Measurements from ENCODE around the gene GPR25.

The GPR25 gene

GRCh38 chr1:200887772-200888348, 15.1 kb downstream of the GPR25 start:
- H4K20me1 ChIP-seq (ENCODE audit: insufficient read depth, low read length, poor library complexity, severe bottlenecking): no peaks in the 10 kb centered on the region
- TF ChIP-seq EZH2phosphoT487 (IDR thresholded peaks at IDR 0.05; ENCODE audit: borderline replicate concordance) (no peak), CTCF (conservative IDR thresholded peaks at IDR 0.05; ENCODE audit: low read length) (no peak)
- peak overlapping the region; percentile 95 for H3K4me2 ChIP-seq (ENCODE audit: low read depth, low read length, poor library complexity, severe bottlenecking)
- peaks cover 79% of the 10 kb centered on the region for H3K4me1 ChIP-seq (ENCODE audit: insufficient read depth, low read length, poor library complexity, severe bottlenecking)
- no peaks in the 10 kb centered on the region for H3K27me3 ChIP-seq (ENCODE audit: insufficient read depth, low read length, poor library complexity, severe bottlenecking)
- peak overlapping the region; percentile 94 for H3K9ac ChIP-seq (ENCODE audit: low read depth, low read length, poor library complexity, severe bottlenecking)
- H3K79me2 ChIP-seq (ENCODE audit: insufficient read depth, low read length): peaks cover 36% of the 10 kb centered on the region
- H3K36me3 ChIP-seq (ENCODE audit: insufficient read depth, low read length): no peaks in the 10 kb centered on the region
- H2AFZ ChIP-seq (ENCODE audit: low read length): no peak overlapping the region
- no peaks in the 10 kb centered on the region for H3K9me3 ChIP-seq (ENCODE audit: insufficient read depth, low read depth, low read length)
- H3F3A ChIP-seq (ENCODE audit: low read depth): peaks cover 18% of the 10 kb centered on the region
- peak overlapping the region; percentile 80 for H3K4me3 ChIP-seq (ENCODE audit: low read length, poor library complexity, severe bottlenecking)
- no peaks in the 10 kb centered on the region for H3K9me2 ChIP-seq (replicated peaks; ENCODE audit: low read depth, low read length)

GRCh38 chr1:200888349-200888838, 15.6 kb downstream of the GPR25 start:
- H3K79me2 ChIP-seq (ENCODE audit: insufficient read depth, low read length): peaks cover 31% of the 10 kb centered on the region
- H3K4me3 ChIP-seq (ENCODE audit: low read length, poor library complexity, severe bottlenecking): peak overlapping the region; percentile 80
- TF ChIP-seq CTCF (conservative IDR thresholded peaks at IDR 0.05; ENCODE audit: low read length): no peak
- H3K4me1 ChIP-seq (ENCODE audit: insufficient read depth, low read length, poor library complexity, severe bottlenecking): peaks cover 77% of the 10 kb centered on the region
- H2AFZ ChIP-seq (ENCODE audit: low read length): no peak overlapping the region
- H3K27me3 ChIP-seq (ENCODE audit: insufficient read depth, low read length, poor library complexity, severe bottlenecking): no peaks in the 10 kb centered on the region
- H3K9ac ChIP-seq (ENCODE audit: low read depth, low read length, poor library complexity, severe bottlenecking): peak overlapping the region; percentile 94
- peak overlapping the region; percentile 95 for H3K4me2 ChIP-seq (ENCODE audit: low read depth, low read length, poor library complexity, severe bottlenecking)
- H3K9me3 ChIP-seq (ENCODE audit: insufficient read depth, low read depth, low read length): no peaks in the 10 kb centered on the region
- H4K20me1 ChIP-seq (ENCODE audit: insufficient read depth, low read length, poor library complexity, severe bottlenecking): no peaks in the 10 kb centered on the region
- no peaks in the 10 kb centered on the region for H3K9me2 ChIP-seq (replicated peaks; ENCODE audit: low read depth, low read length)
- peaks cover 18% of the 10 kb centered on the region for H3F3A ChIP-seq (ENCODE audit: low read depth)
- H3K36me3 ChIP-seq (ENCODE audit: insufficient read depth, low read length): no peaks in the 10 kb centered on the region

- Histone ChIP-seq H3K4me2 (ENCODE audit: low read depth, low read length, poor library complexity, severe bottlenecking) (peak overlapping the region; percentile 95), H4K20me1 (ENCODE audit: insufficient read depth, low read length, poor library complexity, severe bottlenecking) (no peaks in the 10 kb centered on the region), H3K79me2 (ENCODE audit: insufficient read depth, low read length) (peaks cover 19% of the 10 kb centered on the region), H3K4me3 (ENCODE audit: low read length, poor library complexity, severe bottlenecking) (no peak overlapping the region), H3K9me3 (ENCODE audit: insufficient read depth, low read depth, low read length) (no peaks in the 10 kb centered on the region), H3K36me3 (ENCODE audit: insufficient read depth, low read length) (no peaks in the 10 kb centered on the region), H3K9me2 (replicated peaks; ENCODE audit: low read depth, low read length) (no peaks in the 10 kb centered on the region), H3K9ac (ENCODE audit: low read depth, low read length, poor library complexity, severe bottlenecking) (peak overlapping the region; percentile 94), H3K4me1 (ENCODE audit: insufficient read depth, low read length, poor library complexity, severe bottlenecking) (peaks cover 69% of the 10 kb centered on the region), H2AFZ (ENCODE audit: low read length) (no peak overlapping the region), H3K27me3 (ENCODE audit: insufficient read depth, low read length, poor library complexity, severe bottlenecking) (no peaks in the 10 kb centered on the region), H3F3A (ENCODE audit: low read depth) (peaks cover 18% of the 10 kb centered on the region)
- TF ChIP-seq CTCF (conservative IDR thresholded peaks at IDR 0.05; ENCODE audit: low read length) (no peak), EZH2phosphoT487 (IDR thresholded peaks at IDR 0.05; ENCODE audit: borderline replicate concordance) (no peak)
Measured at GRCh38 chr1:200889571-200889970, 16.8 kb downstream of the GPR25 start.
